M059J (cell line): ENCODE measurements around the gene IL17RC. TPM values are rescaled to one million over a fixed set of nuclear protein-coding genes. Genes with fewer than 3 reads are reported as not detected.
"Not testable (repeated sequence)": the region's sequence is repeated elsewhere in the genome, so short reads cannot be mapped to it uniquely, and the experiment has no call there.

Experiments
- DNase-seq: peaks from one replicate; pipeline ENCODE4 v3.0.0-alpha.2; 2012; ENCODE audit warnings: low read depth
- total RNA-seq: library from RNA; depleted of rRNA; stranded (reverse); fragments of >200 nt; shearing (Covaris generic); gene quantifications from 2 replicates; pipeline ENCODE4 v1.2.3, GENCODE V29; 2014

Gene IL17RC
- total RNA-seq, 1 experiment from 2014 or later: 29.5 TPM

GRCh38 chr3:9914559-9915253 lies 2.2 kb upstream of the IL17RC start:
- no peak for DNase-seq

GRCh38 chr3:9915254-9916141 lies 1.4 kb upstream of the IL17RC start:
- peak; percentile 67 for DNase-seq

DNA sequence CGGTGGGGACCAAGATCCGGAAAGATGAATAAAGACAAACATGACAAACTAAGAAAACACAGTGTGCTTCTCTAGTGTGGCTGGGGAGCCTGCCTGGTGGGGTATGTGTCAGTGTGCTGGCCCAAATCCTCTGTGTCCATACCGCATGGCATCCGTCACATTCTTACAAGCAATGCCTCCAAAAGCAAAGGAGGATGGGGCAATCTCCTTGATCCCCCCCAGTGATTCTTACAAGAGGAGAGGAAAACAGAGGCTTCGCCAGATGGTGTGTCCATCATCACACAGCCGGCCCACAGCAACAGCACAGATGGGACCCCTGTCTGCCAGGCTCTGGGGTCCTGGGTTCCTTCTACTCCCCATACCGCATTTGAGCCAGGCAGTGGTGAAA lies 558 bp upstream of the IL17RC start:
- DNase-seq: peak; percentile 41

- DNase-seq: no peak
Measured at GRCh38 chr3:9917820-9918219, 922 bp downstream of the IL17RC start.

DNA sequence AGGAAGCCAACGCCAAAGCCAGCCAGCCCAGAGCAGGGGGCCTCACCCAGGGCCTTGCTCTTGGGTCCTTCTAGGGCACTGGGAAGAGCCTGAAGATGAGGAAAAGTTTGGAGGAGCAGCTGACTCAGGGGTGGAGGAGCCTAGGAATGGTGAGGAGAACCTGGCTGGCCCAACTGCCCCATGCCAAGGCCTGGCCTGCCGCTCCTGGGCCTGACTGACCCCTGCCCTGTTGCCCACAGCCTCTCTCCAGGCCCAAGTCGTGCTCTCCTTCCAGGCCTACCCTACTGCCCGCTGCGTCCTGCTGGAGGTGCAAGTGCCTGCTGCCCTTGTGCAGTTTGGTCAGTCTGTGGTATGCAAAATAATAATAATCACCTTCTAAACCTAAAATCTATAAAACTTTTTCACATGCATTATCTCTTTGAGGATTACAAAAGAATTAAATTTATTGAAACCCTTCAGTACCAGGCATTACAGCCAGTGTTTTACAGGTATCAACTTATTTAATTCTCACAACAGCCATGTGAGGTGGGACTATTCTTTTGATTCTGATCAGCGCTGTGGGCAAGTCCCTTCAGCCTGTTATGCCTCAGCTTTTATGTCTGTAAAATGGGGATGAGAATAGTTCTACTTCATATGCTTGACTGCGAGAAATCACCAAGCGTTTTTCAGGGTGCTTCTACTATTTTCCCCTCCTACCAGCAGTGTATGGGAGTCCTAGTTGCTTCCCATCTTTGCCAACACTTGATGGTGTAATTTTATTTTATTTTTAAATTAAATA lies 1.6 kb downstream of the IL17RC start:
- no peak for DNase-seq

DNA sequence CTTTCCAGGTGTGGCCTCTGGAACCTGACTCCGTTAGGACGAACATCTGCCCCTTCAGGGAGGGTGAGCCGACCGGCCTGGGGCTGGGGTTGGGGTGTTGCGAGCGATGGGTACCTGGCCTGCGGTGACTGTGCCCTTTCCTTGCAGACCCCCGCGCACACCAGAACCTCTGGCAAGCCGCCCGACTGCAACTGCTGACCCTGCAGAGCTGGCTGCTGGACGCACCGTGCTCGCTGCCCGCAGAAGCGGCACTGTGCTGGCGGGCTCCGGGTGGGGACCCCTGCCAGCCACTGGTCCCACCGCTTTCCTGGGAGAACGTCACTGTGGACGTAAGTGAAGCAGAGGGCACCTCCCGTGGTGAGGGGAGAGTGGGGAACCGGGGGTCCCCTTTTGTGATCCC lies 11.3 kb downstream of the IL17RC start:
- DNase-seq: no peak

- DNase-seq: no peak
Measured at GRCh38 chr3:9930804-9931418, 14.0 kb downstream of the IL17RC start.

GRCh38 chr3:9932535-9932842 lies 15.6 kb downstream of the IL17RC start:
- no peak for DNase-seq

DNA sequence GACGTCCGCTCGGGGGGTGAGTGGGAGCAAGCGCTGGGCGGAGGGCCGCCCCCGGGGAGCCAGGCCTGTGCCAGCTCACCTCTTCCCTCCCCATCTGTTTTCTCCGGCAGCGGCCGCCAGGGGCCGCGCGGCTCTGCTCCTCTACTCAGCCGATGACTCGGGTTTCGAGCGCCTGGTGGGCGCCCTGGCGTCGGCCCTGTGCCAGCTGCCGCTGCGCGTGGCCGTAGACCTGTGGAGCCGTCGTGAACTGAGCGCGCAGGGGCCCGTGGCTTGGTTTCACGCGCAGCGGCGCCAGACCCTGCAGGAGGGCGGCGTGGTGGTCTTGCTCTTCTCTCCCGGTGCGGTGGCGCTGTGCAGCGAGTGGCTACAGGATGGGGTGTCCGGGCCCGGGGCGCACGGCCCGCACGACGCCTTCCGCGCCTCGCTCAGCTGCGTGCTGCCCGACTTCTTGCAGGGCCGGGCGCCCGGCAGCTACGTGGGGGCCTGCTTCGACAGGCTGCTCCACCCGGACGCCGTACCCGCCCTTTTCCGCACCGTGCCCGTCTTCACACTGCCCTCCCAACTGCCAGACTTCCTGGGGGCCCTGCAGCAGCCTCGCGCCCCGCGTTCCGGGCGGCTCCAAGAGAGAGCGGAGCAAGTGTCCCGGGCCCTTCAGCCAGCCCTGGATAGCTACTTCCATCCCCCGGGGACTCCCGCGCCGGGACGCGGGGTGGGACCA lies 16.1 kb downstream of the IL17RC start:
- peak; percentile 70 for DNase-seq

- peak; percentile 83 for DNase-seq
Measured at GRCh38 chr3:9933561-9934234, 16.8 kb downstream of the IL17RC start, which contains the start of gene CRELD1. TSS of gene CRELD1 (plus strand) at chr3:9933834. CDS start at chr3:9934439, 605 bp downstream.

- no peak for DNase-seq
Measured at GRCh38 chr3:9934235-9934621, 17.3 kb downstream of the IL17RC start.

- no peak for DNase-seq
Measured at GRCh38 chr3:9934993-9935392, 18.1 kb downstream of the IL17RC start.

DNA sequence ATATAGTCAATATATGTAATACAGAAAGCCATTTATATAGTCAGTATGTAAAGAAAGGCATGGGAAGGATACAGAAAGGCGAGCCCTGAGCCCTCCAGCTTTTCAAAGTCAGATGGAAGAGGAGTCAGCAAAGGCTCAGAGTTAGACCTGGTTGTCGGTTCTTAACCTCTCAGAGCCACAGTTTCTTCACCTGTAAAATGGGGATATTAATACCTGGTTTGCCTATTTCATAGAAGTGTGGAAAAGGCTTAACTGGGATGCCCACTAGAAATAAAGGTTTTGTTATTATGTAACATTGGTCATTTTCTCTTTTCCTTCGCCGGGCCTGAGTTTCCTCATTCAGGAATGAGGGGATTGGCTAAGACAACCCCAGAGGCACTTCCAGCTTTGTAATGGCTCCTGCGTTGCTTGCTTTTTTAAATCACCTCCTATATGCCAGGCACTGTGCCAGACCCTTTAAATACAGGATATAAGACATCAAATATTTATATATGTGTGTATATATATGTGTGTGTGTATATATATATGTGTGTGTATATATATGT lies 19.1 kb downstream of the IL17RC start:
- DNase-seq: no peak

DNA sequence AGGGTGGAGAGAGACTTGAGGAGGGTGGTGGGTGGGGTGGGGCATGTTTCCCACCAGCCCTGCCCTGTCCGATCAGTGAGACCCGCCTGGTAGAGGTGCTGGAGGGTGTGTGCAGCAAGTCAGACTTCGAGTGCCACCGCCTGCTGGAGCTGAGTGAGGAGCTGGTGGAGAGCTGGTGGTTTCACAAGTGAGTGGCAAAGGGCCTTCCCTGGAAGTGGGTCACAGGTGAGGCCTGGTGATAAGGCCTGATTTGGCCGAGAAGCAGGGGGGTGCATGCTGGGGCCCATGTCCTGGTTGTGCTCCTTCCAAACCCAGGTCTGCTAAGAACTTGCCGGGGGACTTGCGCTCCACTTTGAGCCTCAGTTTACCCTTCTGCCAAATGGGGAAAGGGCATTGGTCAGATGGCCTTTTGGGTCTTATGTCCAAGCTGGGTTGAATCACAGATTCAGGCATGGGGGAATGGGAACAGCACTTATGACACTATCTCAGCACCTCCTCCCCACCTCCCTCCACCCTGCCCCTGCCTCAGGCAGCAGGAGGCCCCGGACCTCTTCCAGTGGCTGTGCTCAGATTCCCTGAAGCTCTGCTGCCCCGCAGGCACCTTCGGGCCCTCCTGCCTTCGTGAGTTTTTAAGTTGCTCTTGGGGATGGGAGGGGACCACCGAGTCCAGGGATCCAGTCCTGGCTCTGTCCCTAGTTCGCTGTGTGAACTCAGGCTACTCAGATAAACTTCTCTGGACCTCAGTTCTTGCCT lies 20.8 kb downstream of the IL17RC start:
- DNase-seq: no peak

GRCh38 chr3:9938966-9939365 lies 22.1 kb downstream of the IL17RC start:
- no peak for DNase-seq

DNA sequence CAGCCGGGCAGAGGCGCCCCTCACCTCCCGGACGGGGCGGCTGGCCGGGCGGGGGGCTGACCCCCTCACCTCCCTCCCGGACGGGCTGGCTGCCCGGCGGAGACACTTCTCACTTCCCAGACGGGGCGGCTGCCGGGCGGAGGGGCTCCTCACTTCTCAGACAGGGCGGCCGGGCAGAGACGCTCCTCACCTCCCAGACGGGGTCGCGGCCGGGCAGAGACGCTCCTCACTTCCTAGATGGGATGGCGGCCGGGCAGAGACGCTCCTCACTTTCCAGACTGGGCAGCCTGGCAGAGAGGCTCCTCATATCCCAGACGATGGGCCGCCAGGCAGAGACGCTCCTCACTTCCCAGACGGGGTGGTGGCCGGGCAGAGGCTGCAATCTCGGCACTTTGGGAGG lies 23.0 kb downstream of the IL17RC start:
- not testable (repeated sequence) for DNase-seq

DNA sequence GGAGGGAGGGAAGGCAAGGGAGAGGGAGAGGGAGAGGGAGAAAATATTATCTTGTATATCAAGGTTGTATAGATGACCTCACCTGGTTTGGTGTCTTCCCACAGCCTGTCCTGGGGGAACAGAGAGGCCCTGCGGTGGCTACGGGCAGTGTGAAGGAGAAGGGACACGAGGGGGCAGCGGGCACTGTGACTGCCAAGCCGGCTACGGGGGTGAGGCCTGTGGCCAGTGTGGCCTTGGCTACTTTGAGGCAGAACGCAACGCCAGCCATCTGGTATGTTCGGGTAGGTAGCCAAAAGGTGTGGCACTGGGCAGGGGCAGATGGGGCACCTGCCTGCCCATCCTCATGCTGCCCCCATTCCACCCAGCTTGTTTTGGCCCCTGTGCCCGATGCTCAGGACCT lies 23.8 kb downstream of the IL17RC start:
- DNase-seq: no peak

DNA sequence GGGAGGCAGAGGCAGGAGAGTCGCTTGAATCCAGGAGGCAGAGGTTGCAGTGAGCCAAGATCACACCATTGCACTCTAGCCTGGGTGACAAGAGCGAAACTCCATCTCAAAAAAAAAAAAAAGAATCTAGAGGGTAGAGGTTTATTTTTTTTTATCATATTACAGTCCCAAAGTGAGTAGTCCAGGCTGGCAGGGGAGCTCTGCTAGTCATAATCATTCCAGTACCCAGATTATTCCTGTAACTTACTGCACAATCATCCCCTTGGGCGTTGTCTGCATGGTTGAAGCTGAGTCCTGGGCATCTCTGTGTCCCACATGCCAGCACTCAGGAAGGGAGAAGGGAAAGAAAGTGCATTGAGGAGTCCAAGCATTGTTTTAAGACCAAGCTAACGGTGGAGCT lies 25.3 kb downstream of the IL17RC start:
- DNase-seq: no peak

GRCh38 chr3:9942934-9943690 lies 26.2 kb downstream of the IL17RC start:
- no peak for DNase-seq
